ENCODE measurements around the gene HDAC4.

- no peak for TF ChIP-seq CTCF (IDR thresholded peaks at IDR 0.05)
- TF ChIP-seq POLR2A (IDR thresholded peaks at IDR 0.05) = no peak
- TF ChIP-seq EP300 (IDR thresholded peaks at IDR 0.05) = no peak
Measured at GRCh38 chr2:239263669-239264491, 136.9 kb downstream of the HDAC4 start.
